K562 (cell line): ENCODE results near the gene RNF4.
A peak's percentile ranks its signal among the peaks of the same experiment; 100 is the strongest.

Experiments
- BCOR ChIP-seq: fragments of 450-650 bp; IDR thresholded peaks from 2 replicates; pipeline ENCODE4 v1.6.1; 2016
- CTCF ChIP-seq, 3 experiments: IDR thresholded peaks in 2 of 3; conservative IDR thresholded peaks in 1 of 3; 2 replicates each; pipeline ENCODE4 v1.5.1; 2011 to 2012; ENCODE audit warnings: low read length in 3 of 3, mild to moderate bottlenecking in 3 of 3, control low read depth in 2 of 3, improper control_type of control experiment in 1 of 3, inconsistent platforms in 1 of 3, low read depth in 1 of 3, mixed read lengths in 1 of 3, moderate library complexity in 1 of 3; ENCODE audit not compliant: insufficient read depth in 2 of 3
- EGR1 ChIP-seq: fragments of 450-650 bp; conservative IDR thresholded peaks from 2 replicates; pipeline ENCODE4 v1.6.1; 2017; ENCODE audit warnings: mild to moderate bottlenecking
- FOXJ3 ChIP-seq: sonication (generic); formaldehyde crosslinking; IDR thresholded peaks from 2 replicates; pipeline ENCODE4 v1.4.0; 2020; ENCODE audit warnings: mild to moderate bottlenecking, missing genetic modification reagents
- HCFC1 ChIP-seq: IDR thresholded peaks from 2 replicates; pipeline ENCODE4 v1.6.1; 2012; ENCODE audit warnings: low read depth, low read length, improper control_type of control experiment
- IRF2 ChIP-seq: sonication (generic); formaldehyde crosslinking; IDR thresholded peaks from 2 replicates; pipeline ENCODE4 v1.8.1; 2022; ENCODE audit warnings: mild to moderate bottlenecking, missing genetic modification reagents
- PBX2 ChIP-seq, 2 experiments: IDR thresholded peaks in 1 of 2; conservative IDR thresholded peaks in 1 of 2; 2 replicates each; pipeline ENCODE4 v1.6.1; 2016; ENCODE audit warnings: low read depth in 2 of 2, mild to moderate bottlenecking in 1 of 2, missing compliant biosample characterization in 1 of 2, missing genetic modification characterization in 1 of 2, moderate library complexity in 1 of 2
- RFX7 ChIP-seq: fragments of 250-450 bp; sonication (Bioruptor Pico); IDR thresholded peaks from 2 replicates; pipeline ENCODE4 v1.5.1; 2021; ENCODE audit warnings: mild to moderate bottlenecking
- RREB1 ChIP-seq: fragments of 250-450 bp; sonication (Bioruptor Pico); IDR thresholded peaks from 2 replicates; pipeline ENCODE4 v1.4.0; 2020
- STAG1 ChIP-seq: sonication (generic); formaldehyde crosslinking; IDR thresholded peaks from 2 replicates; pipeline ENCODE4 v1.5.0; 2020; ENCODE audit warnings: missing genetic modification reagents, borderline replicate concordance
- ZFX ChIP-seq: sonication (generic); formaldehyde crosslinking; IDR thresholded peaks from 2 replicates; pipeline ENCODE4 v1.8.0; 2022; ENCODE audit warnings: mild to moderate bottlenecking, missing genetic modification reagents, moderate library complexity
- ZNF175 ChIP-seq: fragments of 200-800 bp; sonication (Bioruptor generic); IDR thresholded peaks from 2 replicates; pipeline ENCODE4 v1.6.1; 2016; ENCODE audit warnings: low read depth, mild to moderate bottlenecking, missing genetic modification characterization, missing compliant biosample characterization

GRCh38 chr4:2469192-2469984, 482 bp downstream of the RNF4 start:
- TF ChIP-seq ZFX (CRISPR knock-in tag): peak; percentile 82
- no peak for TF ChIP-seq IRF2 (CRISPR knock-in tag)
- no peak for TF ChIP-seq RREB1
- TF ChIP-seq EGR1: peak; percentile 51
- 0 out of 6 replicates have a peak, but pooled peaks of 1 of the 3 experiments have one; percentile 3 for TF ChIP-seq CTCF (IDR thresholded peaks at IDR 0.05 in 2 of 3, conservative IDR thresholded peaks at IDR 0.05 in 1 of 3; ENCODE audit: insufficient read depth in 2 of 3, low read depth in 1 of 3, low read length in 3 of 3)
- TF ChIP-seq ZNF175 (CRISPR knock-in tag): no peak
- TF ChIP-seq BCOR: no peak
- no peak for TF ChIP-seq STAG1 (CRISPR knock-in tag)
- TF ChIP-seq HCFC1: 0 out of 2 replicates have a peak, but pooled peaks have one; percentile 2
- TF ChIP-seq RFX7 (CRISPR knock-in tag): no peak
- no peak for TF ChIP-seq FOXJ3 (CRISPR knock-in tag)
- TF ChIP-seq PBX2 (CRISPR knock-in tag; IDR thresholded peaks at IDR 0.05; ENCODE audit: low read depth): no peak
- no peak for TF ChIP-seq PBX2 (tag; conservative IDR thresholded peaks at IDR 0.05; ENCODE audit: low read depth)
